CD1c-positive myeloid dendritic cell (primary cell): Measurements from ENCODE around the gene CA10.

Experiments used
- DNase-seq: peaks from one replicate; pipeline ENCODE4 v3.0.0-alpha.2; 2016; ENCODE audit errors: extremely low spot score

CA10 gene

GRCh38 chr17:51873302-51873701, 285.2 kb downstream of the CA10 start:
- DNase-seq: no peak

GRCh38 chr17:51869387-51869786, 289.1 kb downstream of the CA10 start:
- no peak for DNase-seq

DNA sequence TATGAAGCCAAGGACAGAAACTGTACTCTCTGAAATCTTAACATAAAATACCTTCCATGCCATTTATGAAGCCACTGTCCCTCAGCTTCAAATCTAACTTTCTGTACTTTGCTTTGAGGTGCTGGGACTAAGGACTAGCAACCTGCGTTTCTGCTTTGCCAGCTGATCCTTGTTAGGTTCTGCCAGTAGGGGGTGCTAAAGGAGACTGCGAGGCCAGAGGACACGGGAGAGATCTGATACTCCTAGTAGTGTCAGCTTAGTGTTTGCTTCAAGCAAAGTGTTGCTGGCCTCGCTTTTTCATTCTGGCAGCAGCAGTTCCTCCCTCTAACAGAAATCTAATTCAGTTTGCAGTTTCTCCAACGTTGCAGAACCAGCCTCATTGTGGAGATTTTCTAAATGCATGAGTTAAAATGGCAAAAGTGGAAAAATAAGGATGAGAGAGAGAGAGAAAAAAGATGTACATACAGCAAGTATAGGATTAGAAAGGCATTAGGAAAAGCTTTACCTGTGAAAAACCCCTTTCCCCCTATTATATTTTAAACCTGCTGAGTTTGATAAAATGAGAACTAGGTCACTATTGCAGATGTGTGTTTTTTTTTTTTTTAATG, 297.5 kb downstream of the CA10 start:
- DNase-seq: peak; percentile 5

GRCh38 chr17:51857052-51857597, 301.4 kb downstream of the CA10 start:
- DNase-seq: no peak

GRCh38 chr17:51855806-51856205, 302.7 kb downstream of the CA10 start:
- DNase-seq: no peak

GRCh38 chr17:51853857-51854256, 304.7 kb downstream of the CA10 start:
- no peak for DNase-seq

GRCh38 chr17:51852603-51853002, 305.9 kb downstream of the CA10 start:
- no peak for DNase-seq

DNA sequence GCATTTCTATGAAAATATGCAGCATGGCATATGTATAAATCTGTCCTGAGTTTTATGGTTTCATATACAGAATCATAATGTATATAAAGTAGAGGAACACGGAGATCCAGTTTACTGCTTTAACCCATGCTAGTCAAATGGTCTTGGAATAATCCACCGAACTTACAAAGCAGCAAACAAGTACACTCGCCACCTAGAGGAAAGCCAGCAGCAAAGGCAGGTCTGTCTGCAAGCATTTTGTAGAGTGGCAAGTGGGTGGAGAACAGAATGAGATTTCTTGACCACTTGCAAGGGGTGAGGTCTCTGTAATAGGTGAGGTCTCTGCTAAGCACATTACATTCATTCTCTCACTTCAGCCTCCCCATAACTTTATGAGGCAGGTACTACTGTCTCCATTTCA, 308.3 kb downstream of the CA10 start:
- DNase-seq: no peak

- DNase-seq: no peak
Measured at GRCh38 chr17:51848451-51848850, 310.1 kb downstream of the CA10 start.

DNA sequence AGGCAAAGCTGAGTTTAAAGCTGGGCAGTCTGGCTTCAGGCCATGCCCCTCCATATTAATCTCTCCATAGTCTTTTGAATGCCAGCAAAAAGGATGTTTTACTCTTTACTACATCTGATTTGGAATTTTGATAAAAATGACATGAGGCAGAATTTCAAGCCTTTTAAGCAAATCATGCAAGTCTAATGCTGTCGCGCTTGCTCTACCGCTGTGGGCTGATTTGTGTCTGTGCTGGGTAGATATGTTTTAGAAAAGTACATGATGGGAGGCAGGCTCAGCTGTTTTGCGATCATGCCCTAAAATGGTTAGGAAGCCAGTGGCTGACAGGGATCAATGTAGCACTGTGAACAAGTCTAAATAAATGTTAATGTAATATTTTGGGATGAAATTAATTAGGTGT, 311.9 kb downstream of the CA10 start:
- no peak for DNase-seq

GRCh38 chr17:51845776-51846175, 312.7 kb downstream of the CA10 start:
- no peak for DNase-seq

DNA sequence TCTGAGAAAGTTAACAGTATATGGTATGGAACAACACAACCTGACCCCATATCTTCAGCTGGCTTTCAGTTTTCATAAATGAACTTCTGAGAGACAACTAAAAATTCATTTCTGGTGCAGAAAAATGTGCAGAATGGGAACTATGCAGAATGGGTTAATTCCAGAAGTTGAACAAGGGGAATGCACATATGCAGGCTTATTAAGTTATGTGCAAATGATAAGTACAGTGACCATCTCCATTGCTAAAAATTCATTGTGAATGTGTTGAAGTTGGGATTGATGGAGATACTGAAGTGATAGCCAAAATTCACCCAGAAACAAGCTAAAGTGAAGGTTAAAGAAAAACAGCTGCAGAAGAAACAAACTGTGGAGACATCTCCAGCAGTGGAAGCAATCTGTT, 315.8 kb downstream of the CA10 start:
- DNase-seq: no peak

- DNase-seq: no peak
Measured at GRCh38 chr17:51841669-51842068, 316.8 kb downstream of the CA10 start.

- DNase-seq: no peak
Measured at GRCh38 chr17:51840688-51841087, 317.8 kb downstream of the CA10 start.

DNA sequence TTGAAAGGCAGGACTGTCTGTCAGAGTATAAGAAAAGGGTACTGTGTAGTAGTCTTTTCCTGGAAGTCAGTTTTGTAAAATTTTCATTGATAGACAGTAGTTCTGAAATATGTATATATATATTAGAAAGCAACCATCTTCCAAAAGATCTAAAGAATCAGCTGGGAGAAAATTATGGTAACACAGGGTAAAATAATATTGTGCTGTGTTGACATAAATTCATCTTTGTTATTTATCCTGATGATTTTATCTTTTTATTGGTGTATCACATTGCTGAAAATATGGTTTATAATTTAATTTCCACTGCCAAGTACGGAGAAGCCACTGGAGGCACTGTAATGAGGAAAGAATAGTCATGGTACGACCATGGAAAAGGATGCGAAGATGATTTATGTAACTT, 324.9 kb downstream of the CA10 start:
- DNase-seq: no peak

DNA sequence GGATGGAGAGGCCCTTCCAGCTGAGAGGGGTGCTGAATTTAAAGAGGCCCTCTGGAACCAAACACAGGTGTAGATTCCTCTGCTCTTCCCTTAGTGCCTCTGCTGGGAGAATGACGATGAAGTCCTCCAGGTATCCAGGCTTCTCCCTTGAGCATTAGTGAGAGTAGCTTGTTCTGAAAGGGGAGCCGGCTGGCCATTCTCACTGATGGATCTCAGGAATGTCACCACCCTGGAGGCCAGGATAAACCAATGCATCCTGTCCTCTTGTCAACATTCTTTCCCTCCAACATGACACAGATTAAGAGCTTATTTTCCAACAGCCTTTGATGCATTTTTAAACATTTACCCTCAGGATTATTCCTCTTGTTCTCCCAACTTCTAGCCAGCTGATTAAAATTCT, 325.5 kb downstream of the CA10 start:
- DNase-seq: no peak

GRCh38 chr17:51830886-51831285, 327.6 kb downstream of the CA10 start:
- DNase-seq: no peak

DNA sequence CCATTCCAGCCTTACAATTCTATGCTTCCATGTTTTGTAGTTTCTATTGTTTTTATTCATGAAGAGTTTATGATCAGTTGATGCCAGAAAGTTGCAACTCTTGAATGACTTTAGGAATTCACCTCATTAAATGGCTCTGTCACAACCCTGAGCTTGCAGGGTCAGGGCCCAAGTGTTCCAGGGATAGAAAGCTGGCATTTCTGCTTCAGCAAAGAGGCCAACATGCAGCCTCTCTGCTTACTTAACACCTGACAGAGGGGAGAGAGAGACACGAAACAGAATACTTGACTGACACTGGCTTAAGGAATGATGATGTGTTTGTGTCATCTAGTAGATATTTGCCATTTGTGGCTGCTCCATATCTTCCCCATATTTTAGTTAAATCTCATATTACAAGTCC, 328.1 kb downstream of the CA10 start:
- no peak for DNase-seq

GRCh38 chr17:51828901-51829300, 329.6 kb downstream of the CA10 start:
- no peak for DNase-seq

DNA sequence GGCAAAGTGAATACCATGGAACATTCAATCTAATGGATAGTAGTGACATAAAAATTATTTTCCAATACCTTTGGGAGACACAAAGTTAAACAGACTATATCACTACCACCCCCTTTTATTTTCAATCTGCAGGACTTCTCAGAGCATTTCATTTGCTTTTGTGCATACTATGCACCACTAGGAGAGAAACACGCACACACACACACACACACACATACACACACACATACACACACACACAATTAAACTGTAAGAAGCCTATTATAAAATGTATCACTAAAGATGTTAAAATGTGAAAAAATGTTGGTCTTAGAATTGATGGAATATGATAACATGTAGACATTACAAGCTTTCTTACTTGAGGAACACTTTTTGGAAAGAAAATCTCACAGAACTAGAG, 331.4 kb downstream of the CA10 start:
- DNase-seq: no peak

DNA sequence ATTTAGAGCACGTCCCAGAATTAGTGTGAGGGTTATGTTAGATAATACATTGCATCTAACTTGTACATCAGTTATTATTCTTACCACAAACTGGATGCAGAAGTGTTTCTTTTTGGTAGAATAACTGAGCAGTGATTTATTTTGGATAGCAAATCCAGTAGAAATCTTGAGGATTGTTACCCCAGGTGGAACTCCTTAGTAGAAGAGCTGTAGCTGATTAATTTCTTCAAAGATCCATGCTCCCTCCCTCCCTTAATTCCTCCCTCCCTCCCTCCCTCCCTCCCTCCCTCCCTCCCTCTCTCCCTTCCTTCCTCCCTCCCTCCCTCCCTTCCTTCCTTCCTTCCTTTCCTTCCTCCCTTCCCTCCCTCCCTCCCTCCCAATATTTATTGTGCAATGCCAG, 337.7 kb downstream of the CA10 start:
- no peak for DNase-seq

- DNase-seq: no peak
Measured at GRCh38 chr17:51820252-51820651, 338.3 kb downstream of the CA10 start.

DNA sequence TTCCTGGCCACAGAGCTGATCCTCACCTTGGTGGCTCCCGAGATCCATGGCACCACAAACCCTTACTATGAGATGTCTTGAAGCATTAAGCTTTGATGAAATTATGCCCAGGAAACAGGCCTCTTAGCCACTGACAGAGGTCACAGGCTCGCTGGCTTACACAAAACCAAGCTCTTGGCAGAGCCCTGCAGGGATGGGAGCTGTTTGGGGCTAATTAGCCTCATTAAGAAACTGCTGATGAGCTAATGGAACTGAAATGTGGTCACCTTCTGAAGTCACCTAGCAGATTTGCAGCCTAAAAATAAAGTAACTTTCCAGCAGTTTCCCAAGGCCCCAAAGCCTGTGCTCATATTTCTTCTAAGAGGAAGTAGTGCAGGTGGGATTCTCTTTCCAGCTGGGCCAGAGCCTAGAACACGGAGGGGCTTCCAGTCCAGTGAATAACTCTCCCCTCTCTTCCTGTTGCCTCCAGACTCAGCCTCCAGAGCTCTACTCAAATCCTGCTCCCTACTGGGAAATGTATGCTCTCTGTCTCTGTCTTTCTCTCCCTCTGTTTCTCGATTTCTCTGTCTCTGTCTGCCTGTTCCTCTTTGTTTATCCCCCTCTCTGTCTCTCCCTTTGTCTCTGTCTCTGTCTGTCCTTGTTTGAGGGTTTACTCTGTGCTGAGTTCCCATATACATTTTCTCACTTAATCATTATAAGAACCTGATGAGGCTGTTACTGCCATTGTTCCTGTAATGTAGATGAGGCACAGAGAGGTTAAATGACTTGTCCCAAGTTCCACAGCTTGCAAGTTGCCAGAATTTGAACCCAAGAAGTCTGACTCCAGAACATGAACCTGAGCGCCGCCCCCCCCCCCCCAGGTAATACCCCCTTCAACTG, 338.9 kb downstream of the CA10 start:
- no peak for DNase-seq
